HEK293 (cell line): ENCODE results near the gene ZNF548.

Experiments
- KLF16 ChIP-seq: fragments of 450-650 bp; formaldehyde crosslinking; IDR thresholded peaks from 2 replicates; pipeline ENCODE4 v1.5.1; 2017; ENCODE audit warnings: missing biosample characterization, missing genetic modification characterization
- ZNF138 ChIP-seq: fragments of 450-650 bp; formaldehyde crosslinking; IDR thresholded peaks from 2 replicates; pipeline ENCODE4 v1.5.1; 2016; ENCODE audit warnings: missing biosample characterization, missing genetic modification characterization, borderline replicate concordance
- TF ChIP-seq, protein P1 (sequence below): fragments of 450-650 bp; formaldehyde crosslinking; IDR thresholded peaks from 2 replicates; pipeline ENCODE4 v1.5.1; 2016; ENCODE audit warnings: missing biosample characterization, missing genetic modification characterization
- TF ChIP-seq, protein P2 (sequence below): fragments of 450-650 bp; formaldehyde crosslinking; IDR thresholded peaks from 2 replicates; pipeline ENCODE4 v1.5.1; 2016; ENCODE audit warnings: missing biosample characterization, missing genetic modification characterization
- TF ChIP-seq, protein P3 (sequence below): fragments of 450-650 bp; formaldehyde crosslinking; IDR thresholded peaks from 2 replicates; pipeline ENCODE4 v1.5.1; 2016; ENCODE audit warnings: missing biosample characterization, missing genetic modification characterization, low read depth
- TF ChIP-seq, protein P4 (sequence below): fragments of 450-650 bp; formaldehyde crosslinking; IDR thresholded peaks from 2 replicates; pipeline ENCODE4 v1.5.1; 2016; ENCODE audit warnings: missing biosample characterization, missing genetic modification characterization

DNA sequence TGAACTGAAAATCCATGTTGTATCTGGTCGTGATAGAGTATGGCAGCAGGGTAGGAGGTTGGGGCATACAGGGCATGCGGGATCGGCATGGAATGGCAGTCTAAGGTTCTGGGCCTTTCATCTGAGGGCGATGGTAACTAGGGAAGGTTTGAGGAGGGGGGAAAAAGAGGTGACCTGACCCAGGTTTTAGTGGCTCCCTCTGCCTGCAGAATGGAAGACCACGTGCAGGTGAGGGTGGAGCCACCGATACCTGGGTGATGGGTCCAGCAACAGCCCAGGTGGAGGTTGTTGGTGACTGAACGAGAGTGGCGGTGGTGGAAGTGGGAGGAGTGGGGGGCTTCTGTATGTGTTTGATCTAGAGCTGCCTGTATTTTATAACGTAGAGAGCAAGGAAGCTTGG, 49.3 kb downstream of the ZNF548 start:
- TF ChIP-seq ZNF138 (tag by site-specific recombination) (no peak), KLF16 (tag by site-specific recombination) (no peak)
- TF ChIP-seq, protein P1, sequence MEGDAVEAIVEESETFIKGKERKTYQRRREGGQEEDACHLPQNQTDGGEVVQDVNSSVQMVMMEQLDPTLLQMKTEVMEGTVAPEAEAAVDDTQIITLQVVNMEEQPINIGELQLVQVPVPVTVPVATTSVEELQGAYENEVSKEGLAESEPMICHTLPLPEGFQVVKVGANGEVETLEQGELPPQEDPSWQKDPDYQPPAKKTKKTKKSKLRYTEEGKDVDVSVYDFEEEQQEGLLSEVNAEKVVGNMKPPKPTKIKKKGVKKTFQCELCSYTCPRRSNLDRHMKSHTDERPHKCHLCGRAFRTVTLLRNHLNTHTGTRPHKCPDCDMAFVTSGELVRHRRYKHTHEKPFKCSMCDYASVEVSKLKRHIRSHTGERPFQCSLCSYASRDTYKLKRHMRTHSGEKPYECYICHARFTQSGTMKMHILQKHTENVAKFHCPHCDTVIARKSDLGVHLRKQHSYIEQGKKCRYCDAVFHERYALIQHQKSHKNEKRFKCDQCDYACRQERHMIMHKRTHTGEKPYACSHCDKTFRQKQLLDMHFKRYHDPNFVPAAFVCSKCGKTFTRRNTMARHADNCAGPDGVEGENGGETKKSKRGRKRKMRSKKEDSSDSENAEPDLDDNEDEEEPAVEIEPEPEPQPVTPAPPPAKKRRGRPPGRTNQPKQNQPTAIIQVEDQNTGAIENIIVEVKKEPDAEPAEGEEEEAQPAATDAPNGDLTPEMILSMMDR (tag by site-specific recombination): no peak
- TF ChIP-seq, protein P2, sequence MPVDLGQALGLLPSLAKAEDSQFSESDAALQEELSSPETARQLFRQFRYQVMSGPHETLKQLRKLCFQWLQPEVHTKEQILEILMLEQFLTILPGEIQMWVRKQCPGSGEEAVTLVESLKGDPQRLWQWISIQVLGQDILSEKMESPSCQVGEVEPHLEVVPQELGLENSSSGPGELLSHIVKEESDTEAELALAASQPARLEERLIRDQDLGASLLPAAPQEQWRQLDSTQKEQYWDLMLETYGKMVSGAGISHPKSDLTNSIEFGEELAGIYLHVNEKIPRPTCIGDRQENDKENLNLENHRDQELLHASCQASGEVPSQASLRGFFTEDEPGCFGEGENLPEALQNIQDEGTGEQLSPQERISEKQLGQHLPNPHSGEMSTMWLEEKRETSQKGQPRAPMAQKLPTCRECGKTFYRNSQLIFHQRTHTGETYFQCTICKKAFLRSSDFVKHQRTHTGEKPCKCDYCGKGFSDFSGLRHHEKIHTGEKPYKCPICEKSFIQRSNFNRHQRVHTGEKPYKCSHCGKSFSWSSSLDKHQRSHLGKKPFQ: no peak
- TF ChIP-seq, protein P3, sequence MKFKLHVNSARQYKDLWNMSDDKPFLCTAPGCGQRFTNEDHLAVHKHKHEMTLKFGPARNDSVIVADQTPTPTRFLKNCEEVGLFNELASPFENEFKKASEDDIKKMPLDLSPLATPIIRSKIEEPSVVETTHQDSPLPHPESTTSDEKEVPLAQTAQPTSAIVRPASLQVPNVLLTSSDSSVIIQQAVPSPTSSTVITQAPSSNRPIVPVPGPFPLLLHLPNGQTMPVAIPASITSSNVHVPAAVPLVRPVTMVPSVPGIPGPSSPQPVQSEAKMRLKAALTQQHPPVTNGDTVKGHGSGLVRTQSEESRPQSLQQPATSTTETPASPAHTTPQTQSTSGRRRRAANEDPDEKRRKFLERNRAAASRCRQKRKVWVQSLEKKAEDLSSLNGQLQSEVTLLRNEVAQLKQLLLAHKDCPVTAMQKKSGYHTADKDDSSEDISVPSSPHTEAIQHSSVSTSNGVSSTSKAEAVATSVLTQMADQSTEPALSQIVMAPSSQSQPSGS (tag by site-specific recombination): no peak
- TF ChIP-seq, protein P4, sequence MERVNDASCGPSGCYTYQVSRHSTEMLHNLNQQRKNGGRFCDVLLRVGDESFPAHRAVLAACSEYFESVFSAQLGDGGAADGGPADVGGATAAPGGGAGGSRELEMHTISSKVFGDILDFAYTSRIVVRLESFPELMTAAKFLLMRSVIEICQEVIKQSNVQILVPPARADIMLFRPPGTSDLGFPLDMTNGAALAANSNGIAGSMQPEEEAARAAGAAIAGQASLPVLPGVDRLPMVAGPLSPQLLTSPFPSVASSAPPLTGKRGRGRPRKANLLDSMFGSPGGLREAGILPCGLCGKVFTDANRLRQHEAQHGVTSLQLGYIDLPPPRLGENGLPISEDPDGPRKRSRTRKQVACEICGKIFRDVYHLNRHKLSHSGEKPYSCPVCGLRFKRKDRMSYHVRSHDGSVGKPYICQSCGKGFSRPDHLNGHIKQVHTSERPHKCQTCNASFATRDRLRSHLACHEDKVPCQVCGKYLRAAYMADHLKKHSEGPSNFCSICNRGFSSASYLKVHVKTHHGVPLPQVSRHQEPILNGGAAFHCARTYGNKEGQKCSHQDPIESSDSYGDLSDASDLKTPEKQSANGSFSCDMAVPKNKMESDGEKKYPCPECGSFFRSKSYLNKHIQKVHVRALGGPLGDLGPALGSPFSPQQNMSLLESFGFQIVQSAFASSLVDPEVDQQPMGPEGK: no peak
